HepG2 (cell line): Measurements from ENCODE around the gene SIN3A. TPM values are rescaled to one million over a fixed set of nuclear protein-coding genes. Genes with fewer than 3 reads are reported as not detected.
A peak's percentile ranks its signal among the peaks of the same experiment; 100 is the strongest.

Experiments used
- BRF2 ChIP-seq: sonication (generic); formaldehyde crosslinking; IDR thresholded peaks from 2 replicates; pipeline ENCODE4 v1.8.1; 2022; ENCODE audit warnings: mild to moderate bottlenecking, missing genetic modification reagents
- FOXA1 ChIP-seq, 2 experiments: fragments of 450-650 bp in 1 of 2; sonication (generic) in 1 of 2; formaldehyde crosslinking in 1 of 2; IDR thresholded peaks; 2 replicates each; pipeline versions ENCODE4 v1.4.0 to v1.6.1; 2016 to 2020; ENCODE audit warnings: missing genetic modification reagents in 1 of 2
- GPBP1L1 ChIP-seq: sonication (generic); formaldehyde crosslinking; IDR thresholded peaks from 2 replicates; pipeline ENCODE4 v1.5.0; 2020; ENCODE audit warnings: mild to moderate bottlenecking, missing genetic modification reagents
- HBP1 ChIP-seq: IDR thresholded peaks from 2 replicates; pipeline ENCODE4 v1.6.1; 2016; ENCODE audit warnings: low read depth, control low read depth
- HNF4A ChIP-seq: sonication (generic); formaldehyde crosslinking; IDR thresholded peaks from 2 replicates; pipeline ENCODE4 v1.4.0; 2020; ENCODE audit warnings: missing genetic modification reagents
- KLF13 ChIP-seq: sonication (generic); formaldehyde crosslinking; IDR thresholded peaks from 2 replicates; pipeline ENCODE4 v1.4.0; 2020; ENCODE audit warnings: mild to moderate bottlenecking, missing genetic modification reagents
- MIER2 ChIP-seq: IDR thresholded peaks from 2 replicates; pipeline ENCODE4 v1.6.1; 2016; ENCODE audit warnings: missing biosample characterization, missing genetic modification reagents
- NFYC ChIP-seq: IDR thresholded peaks from 2 replicates; pipeline ENCODE4 v1.6.1; 2016; ENCODE audit warnings: missing genetic modification reagents, missing compliant biosample characterization
- ONECUT2 ChIP-seq: sonication (generic); formaldehyde crosslinking; IDR thresholded peaks from 2 replicates; pipeline ENCODE4 v1.4.0; 2020; ENCODE audit warnings: missing genetic modification reagents
- RNF219 ChIP-seq: sonication (generic); formaldehyde crosslinking; IDR thresholded peaks from 2 replicates; pipeline ENCODE4 v1.5.0; 2020; ENCODE audit warnings: mild to moderate bottlenecking, missing genetic modification reagents
- XBP1 ChIP-seq: sonication (generic); formaldehyde crosslinking; IDR thresholded peaks from 2 replicates; pipeline ENCODE4 v1.5.0; 2020; ENCODE audit warnings: missing genetic modification reagents
- XRCC5 ChIP-seq: fragments of 200-400 bp; formaldehyde crosslinking; optimal IDR thresholded peaks from 2 replicates; pipeline ENCODE3; 2017; ENCODE audit warnings: mild to moderate bottlenecking, low read length
- ZBTB14 ChIP-seq: sonication (generic); formaldehyde crosslinking; IDR thresholded peaks from 2 replicates; pipeline ENCODE4 v1.4.0; 2020; ENCODE audit warnings: missing genetic modification reagents
- ZFP37 ChIP-seq: sonication (generic); formaldehyde crosslinking; IDR thresholded peaks from 2 replicates; pipeline ENCODE4 v1.4.0; 2020; ENCODE audit warnings: missing genetic modification reagents, borderline replicate concordance
- ZNF20 ChIP-seq: sonication (generic); formaldehyde crosslinking; IDR thresholded peaks from 2 replicates; pipeline ENCODE4 v1.4.0; 2020; ENCODE audit warnings: mild to moderate bottlenecking, moderate library complexity, missing genetic modification reagents
- ZNF292 ChIP-seq: sonication (generic); formaldehyde crosslinking; IDR thresholded peaks from 2 replicates; pipeline ENCODE4 v1.8.1; 2022; ENCODE audit warnings: mild to moderate bottlenecking, low read depth, missing genetic modification reagents, borderline replicate concordance
- ZNF383 ChIP-seq: sonication (generic); formaldehyde crosslinking; IDR thresholded peaks from 2 replicates; pipeline ENCODE4 v1.4.0; 2020; ENCODE audit warnings: missing genetic modification reagents, mild to moderate bottlenecking, borderline replicate concordance
- ZNF431 ChIP-seq: sonication (generic); formaldehyde crosslinking; IDR thresholded peaks from 2 replicates; pipeline ENCODE4 v1.9.0; 2022; ENCODE audit warnings: missing genetic modification reagents, low read depth, mild to moderate bottlenecking, borderline replicate concordance
- ZNF567 ChIP-seq: sonication (generic); formaldehyde crosslinking; IDR thresholded peaks from 2 replicates; pipeline ENCODE4 v1.8.1; 2023; ENCODE audit warnings: mild to moderate bottlenecking, missing genetic modification reagents, borderline replicate concordance
- ZNF577 ChIP-seq: sonication (generic); formaldehyde crosslinking; IDR thresholded peaks from 2 replicates; pipeline ENCODE4 v1.4.0; 2020; ENCODE audit warnings: mild to moderate bottlenecking, low read depth, missing genetic modification reagents, borderline replicate concordance
- ZNF614 ChIP-seq: IDR thresholded peaks from 2 replicates; pipeline ENCODE4 v1.6.1; 2018; ENCODE audit warnings: missing biosample characterization, missing genetic modification reagents, inconsistent platforms, borderline replicate concordance
- ZNF629 ChIP-seq: sonication (generic); formaldehyde crosslinking; conservative IDR thresholded peaks from 2 replicates; pipeline ENCODE4 v1.5.0; 2020; ENCODE audit warnings: missing genetic modification reagents
- ZSCAN30 ChIP-seq: sonication (generic); formaldehyde crosslinking; IDR thresholded peaks from 2 replicates; pipeline ENCODE4 v1.5.0; 2020; ENCODE audit warnings: mild to moderate bottlenecking, missing genetic modification reagents
- polyA plus RNA-seq, 8 experiments: library from polyadenylated mRNA; depleted of rRNA in 3 of 8; stranded (reverse) in 7 of 8; unstranded in 1 of 8; fragments of >200 nt; fragmentation: Illumina TruSeq in 4 of 8; extraction: Trizol in 4 of 8; gene quantifications; 2 replicates each; pipeline versions ENCODE4 v1.2.1 to v1.2.3, GENCODE V29; 2011 to 2016; ENCODE audit warnings: low read depth in 4 of 8, missing spikeins in 1 of 8, mixed read lengths in 1 of 8; ENCODE audit not compliant: insufficient read depth in 1 of 8
- total RNA-seq, 5 experiments: library from RNA; depleted of rRNA; stranded (reverse); fragments of >200 nt; fragmentation: Illumina TruSeq; extraction: Trizol; gene quantifications; 2 replicates each; pipeline ENCODE4 v1.2.3, GENCODE V29; 2016; ENCODE audit warnings: low read depth in 1 of 5

Gene SIN3A
- total and polyA plus RNA-seq, 2 of the 13 experiments (the other 11 are each of a cell fraction or from before 2014, with no cell fraction given) = 16.1 to 28.1 TPM

GRCh38 chr15:75335705-75336355, 115.7 kb downstream of the SIN3A start, which contains the start of gene COMMD4 (continued):
- no peak for TF ChIP-seq GPBP1L1 (CRISPR knock-in tag)
- no peak; the same call in 1 of the 2 replicates for TF ChIP-seq ZNF431 (CRISPR knock-in tag)
- TF ChIP-seq BRF2 (CRISPR knock-in tag) = no peak
- TF ChIP-seq ZNF383 (CRISPR knock-in tag) = no peak
- TF ChIP-seq ZSCAN30 (CRISPR knock-in tag) = no peak
- TF ChIP-seq HBP1 (CRISPR knock-in tag) = peak; percentile 92; the same call in 1 of the 2 replicates
- no peak for TF ChIP-seq HNF4A
- peak; percentile 51; the same call in 1 of the 2 replicates for TF ChIP-seq MIER2 (CRISPR knock-in tag)
- TF ChIP-seq NFYC (CRISPR knock-in tag) = no peak
- no peak for TF ChIP-seq FOXA1 (IDR thresholded peaks at IDR 0.05)
- no peak for TF ChIP-seq FOXA1 (CRISPR knock-in tag; IDR thresholded peaks at IDR 0.05)
- no peak for TF ChIP-seq RNF219 (CRISPR knock-in tag)
- no peak for TF ChIP-seq XBP1 (CRISPR knock-in tag)
- no peak for TF ChIP-seq XRCC5
- no peak for TF ChIP-seq ZNF577 (CRISPR knock-in tag)
- TF ChIP-seq ZNF292 = no peak
- 0 out of 2 replicates have a peak, but pooled peaks have one; percentile 61 for TF ChIP-seq ZNF567 (CRISPR knock-in tag)
- no peak for TF ChIP-seq ONECUT2 (CRISPR knock-in tag)
- TF ChIP-seq ZBTB14 (CRISPR knock-in tag) = no peak
- TF ChIP-seq ZFP37 (CRISPR knock-in tag) = peak; percentile 67; the same call in 1 of the 2 replicates
- no peak for TF ChIP-seq ZNF629 (CRISPR knock-in tag)
- 0 out of 2 replicates have a peak, but pooled peaks have one; percentile 53 for TF ChIP-seq KLF13 (CRISPR knock-in tag)
- no peak for TF ChIP-seq ZNF20
- 0 out of 2 replicates have a peak, but pooled peaks have one; percentile 74 for TF ChIP-seq ZNF614 (CRISPR knock-in tag)
